Lung (tissue), 12 donors: Measurements from ENCODE around the gene NAA35. TPM values are rescaled to one million over a fixed set of nuclear protein-coding genes. Genes with fewer than 3 reads are reported as not detected.

ENCODE experiments used
- ATAC-seq: fragments of 200-7000 bp; cut with Tn5 transposase; one replicate; pipeline ENCODE4 v1.9.1; 2020; ENCODE audit warnings: moderate number of reproducible peaks; ENCODE audit not compliant: insufficient read depth, low FRiP score
- DNase-seq, 3 donors: peaks; one replicate each; pipeline ENCODE4 v3.0.0-alpha.2; 2013 to 2017
- H3K27ac ChIP-seq, 2 donors: one replicate each; pipeline ENCODE4 v1.5.1; 2013; ENCODE audit warnings: mild to moderate bottlenecking in 2 of 2, moderate library complexity in 2 of 2, control low read depth in 1 of 2, inconsistent platforms in 1 of 2, low read depth in 1 of 2, low read length in 1 of 2
- H3K27me3 ChIP-seq, 3 donors: one replicate each; pipeline ENCODE4 v1.5.1; 2013; ENCODE audit warnings: low read length in 2 of 3; ENCODE audit not compliant: control insufficient read depth in 3 of 3, insufficient read depth in 3 of 3
- H3K36me3 ChIP-seq, 4 donors: one replicate each; pipeline ENCODE4 v1.5.1; 2013; ENCODE audit warnings: low read length in 4 of 4, mild to moderate bottlenecking in 1 of 4, moderate library complexity in 1 of 4; ENCODE audit not compliant: control insufficient read depth in 4 of 4, insufficient read depth in 4 of 4
- H3K4me1 ChIP-seq, 5 donors: one replicate each; pipeline ENCODE4 v1.5.1; 2013; ENCODE audit warnings: low read length in 5 of 5, mild to moderate bottlenecking in 2 of 5, moderate library complexity in 1 of 5; ENCODE audit not compliant: control insufficient read depth in 5 of 5, insufficient read depth in 5 of 5
- H3K4me3 ChIP-seq: one replicate; pipeline ENCODE4 v1.5.1; 2013; ENCODE audit warnings: mild to moderate bottlenecking, control low read depth, moderate library complexity
- H3K9ac ChIP-seq, 2 donors: one replicate each; pipeline ENCODE4 v1.5.1; 2013; ENCODE audit warnings: low read length in 2 of 2, control low read depth in 1 of 2; ENCODE audit not compliant: insufficient read depth in 1 of 2
- H3K9me3 ChIP-seq, 4 donors: one replicate each; pipeline ENCODE4 v1.5.1; 2013; ENCODE audit warnings: low read length in 3 of 4, mild to moderate bottlenecking in 1 of 4, moderate library complexity in 1 of 4; ENCODE audit not compliant: control insufficient read depth in 4 of 4, insufficient read depth in 3 of 4
- WGBS, 2 donors: extraction: QIAGEN DNeasy Blood & Tissue Kit; methylation state at CpG; one replicate each; pipeline ENCODE4 v1.1.7; 2013; 5-methylcytosine and 5-hydroxymethylcytosine counted together
- polyA plus RNA-seq, 2 donors: library from polyadenylated mRNA; stranded (reverse); fragments of 200-250 nt; gene quantifications; one replicate each; pipeline ENCODE4 v1.2.1, GENCODE V29; 2013
- total RNA-seq, 2 donors: library from RNA; depleted of rRNA in 1 of 2; stranded (reverse); fragments of >200 nt in 1 of 2; gene quantifications; one replicate each; pipeline ENCODE4 v1.2.1, GENCODE V29; 2014 to 2021
- TF ChIP-seq, protein P1 (sequence below): IDR thresholded peaks from 2 replicates; pipeline ENCODE4 v1.5.1; 2012; ENCODE audit warnings: mild to moderate bottlenecking; ENCODE audit errors: control extremely low read depth, extremely low read depth
- donor health status: control.
- donor health status: control.
- donor health status: Bipolar disorder and iron deficiency.
- donor health status: healthy.
- donor health status: DM: yes; HTN: yes; CAD: no.

Gene NAA35
- total and polyA plus RNA-seq, 4 donors: 6.8 to 33.9 (median 16.2) TPM

DNA sequence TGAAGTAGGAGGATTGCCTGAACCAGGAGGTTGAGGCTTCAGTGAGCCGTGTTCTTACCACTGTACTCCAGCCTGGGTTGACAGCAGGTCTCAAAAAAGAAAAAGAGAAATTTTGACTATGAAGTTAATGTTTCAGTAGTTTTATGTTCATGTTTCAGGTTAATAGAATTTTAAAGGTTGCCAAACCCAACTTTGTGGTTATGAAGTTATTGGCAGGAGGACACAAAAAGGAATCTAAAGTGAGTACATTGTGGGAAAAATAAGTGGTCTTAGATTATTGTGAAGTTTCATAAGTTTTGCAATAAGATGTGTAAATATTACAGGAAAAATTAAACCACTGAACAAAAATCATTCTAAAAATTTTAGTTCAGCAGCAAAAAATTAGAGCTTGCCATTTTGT is 79.8 kb downstream of the NAA35 start:
- TF ChIP-seq, protein P1, sequence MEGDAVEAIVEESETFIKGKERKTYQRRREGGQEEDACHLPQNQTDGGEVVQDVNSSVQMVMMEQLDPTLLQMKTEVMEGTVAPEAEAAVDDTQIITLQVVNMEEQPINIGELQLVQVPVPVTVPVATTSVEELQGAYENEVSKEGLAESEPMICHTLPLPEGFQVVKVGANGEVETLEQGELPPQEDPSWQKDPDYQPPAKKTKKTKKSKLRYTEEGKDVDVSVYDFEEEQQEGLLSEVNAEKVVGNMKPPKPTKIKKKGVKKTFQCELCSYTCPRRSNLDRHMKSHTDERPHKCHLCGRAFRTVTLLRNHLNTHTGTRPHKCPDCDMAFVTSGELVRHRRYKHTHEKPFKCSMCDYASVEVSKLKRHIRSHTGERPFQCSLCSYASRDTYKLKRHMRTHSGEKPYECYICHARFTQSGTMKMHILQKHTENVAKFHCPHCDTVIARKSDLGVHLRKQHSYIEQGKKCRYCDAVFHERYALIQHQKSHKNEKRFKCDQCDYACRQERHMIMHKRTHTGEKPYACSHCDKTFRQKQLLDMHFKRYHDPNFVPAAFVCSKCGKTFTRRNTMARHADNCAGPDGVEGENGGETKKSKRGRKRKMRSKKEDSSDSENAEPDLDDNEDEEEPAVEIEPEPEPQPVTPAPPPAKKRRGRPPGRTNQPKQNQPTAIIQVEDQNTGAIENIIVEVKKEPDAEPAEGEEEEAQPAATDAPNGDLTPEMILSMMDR: no peak
- Histone ChIP-seq H3K27me3 (no peaks in the 10 kb centered on the region), H3K36me3 (peaks cover 15 to 36% (median 19%) of the 10 kb centered on the region in 4 donors), H3K27ac (no peak overlapping the region), H3K4me3 (no peak overlapping the region), H3K4me1 (peaks cover 0 to 8% (median 0%) of the 10 kb centered on the region in 5 donors), H3K9ac (no peak overlapping the region), H3K9me3 (no peaks in the 10 kb centered on the region)
- ATAC-seq (no peak), DNase-seq (no peak)
- 96 to 100% methylated on average over 1 of the region's 1 CpG for WGBS, 2 donors

DNA sequence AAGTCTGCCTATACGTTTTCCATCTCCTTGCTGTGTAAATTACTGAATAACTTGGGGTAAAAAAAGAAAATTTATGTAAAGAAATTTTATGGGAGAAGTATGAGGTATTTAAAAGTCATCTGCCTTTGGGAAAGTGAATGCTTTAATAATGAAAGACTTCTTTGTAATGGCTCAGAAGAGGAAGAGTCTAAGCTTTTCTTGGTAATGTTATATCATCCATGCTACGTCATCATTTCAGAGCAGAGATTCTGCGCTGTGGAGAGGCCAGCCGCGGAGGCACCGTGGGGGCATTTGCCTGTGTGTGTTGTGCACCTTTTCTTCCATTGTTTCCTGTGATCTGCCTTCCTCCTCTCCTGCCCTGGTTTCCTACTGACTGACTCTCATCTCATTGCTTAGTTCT is 80.2 kb downstream of the NAA35 start:
- no peak for ATAC-seq
- no peak for DNase-seq
- Histone ChIP-seq H3K27me3 (no peaks in the 10 kb centered on the region), H3K36me3 (peaks cover 16 to 37% (median 20%) of the 10 kb centered on the region in 4 donors), H3K4me1 (peaks cover 0 to 8% (median 0%) of the 10 kb centered on the region in 5 donors), H3K4me3 (no peak overlapping the region), H3K9ac (no peak overlapping the region), H3K27ac (no peak overlapping the region), H3K9me3 (no peaks in the 10 kb centered on the region)
- 91 to 95% methylated on average over 6 of the region's 6 CpGs for WGBS, 2 donors
- TF ChIP-seq, protein P1: no peak

DNA sequence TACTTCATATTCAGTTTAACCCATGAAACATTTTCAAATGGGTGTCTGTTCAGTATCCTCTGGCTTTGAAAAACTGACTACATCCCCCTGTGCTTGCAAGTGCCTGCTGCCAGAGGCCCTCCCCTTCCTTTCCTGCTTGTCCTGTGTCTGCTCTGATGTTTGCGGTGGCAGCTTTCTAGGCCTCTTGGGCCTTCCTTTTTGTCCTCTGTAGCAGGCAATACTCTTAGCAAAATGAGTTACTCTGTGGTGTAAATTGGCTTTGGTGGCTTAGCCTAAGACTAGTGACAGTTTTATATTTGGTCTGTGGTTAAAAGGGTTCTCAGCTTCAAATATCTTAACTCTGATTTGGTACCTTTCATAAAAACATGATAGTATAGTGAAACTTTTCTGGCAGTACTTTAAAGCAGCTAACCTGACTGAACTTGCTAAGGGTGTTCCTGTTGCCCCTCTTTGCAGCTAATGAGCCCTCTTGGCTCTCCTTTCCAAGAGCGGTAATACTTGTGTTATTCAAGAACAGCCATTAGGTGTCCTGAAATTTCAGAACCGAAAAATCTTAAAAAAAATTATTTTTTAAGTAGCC is 81.8 kb downstream of the NAA35 start:
- Histone ChIP-seq H3K36me3 (peaks cover 16 to 34% (median 21%) of the 10 kb centered on the region in 4 donors), H3K27me3 (no peaks in the 10 kb centered on the region), H3K4me1 (peaks cover 0 to 8% (median 0%) of the 10 kb centered on the region in 5 donors), H3K27ac (no peak overlapping the region), H3K9me3 (no peaks in the 10 kb centered on the region), H3K4me3 (no peak overlapping the region), H3K9ac (peak overlapping the region in 1 of 2 donors; percentile 8)
- no peak for ATAC-seq
- no peak for DNase-seq
- 80 to 81% methylated on average over 3 of the region's 3 CpGs for WGBS, 2 donors
- TF ChIP-seq, protein P1: no peak

DNA sequence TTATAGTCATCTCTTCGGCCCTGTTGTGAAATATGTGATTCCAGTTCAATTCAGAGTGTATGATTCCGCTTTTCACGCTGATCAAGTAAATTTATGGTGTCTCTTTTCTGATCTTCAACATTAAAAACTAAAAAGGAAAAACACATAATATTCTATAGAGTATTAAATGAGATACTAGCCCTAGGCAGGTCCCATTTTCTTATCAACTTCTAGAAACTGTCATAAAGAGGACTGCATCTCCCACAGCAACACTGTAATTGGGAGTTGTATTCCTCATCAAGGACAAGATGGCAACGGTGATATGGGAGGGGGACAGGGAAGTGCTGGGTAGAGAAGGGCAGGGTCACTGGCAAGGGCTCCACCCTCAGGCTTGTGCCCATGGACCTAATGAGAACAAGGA is 86.8 kb downstream of the NAA35 start:
- no peaks in the 10 kb centered on the region for H3K27me3 ChIP-seq
- TF ChIP-seq, protein P1: no peak
- H3K4me1 ChIP-seq: peaks cover 0 to 8% (median 0%) of the 10 kb centered on the region in 5 donors
- 97% methylated on average over 4 of the region's 4 CpGs for whole genome bisulfite sequencing, 2 donors
- H3K9ac ChIP-seq: no peak overlapping the region
- DNase-seq (no peak), ATAC-seq (no peak)
- peaks cover 9 to 31% (median 20%) of the 10 kb centered on the region in 4 donors for H3K36me3 ChIP-seq
- no peak overlapping the region for H3K4me3 ChIP-seq
- H3K9me3 ChIP-seq: peaks cover 0 to 5% (median 0%) of the 10 kb centered on the region in 4 donors
- no peak overlapping the region for H3K27ac ChIP-seq
